NB4 (cell line): ENCODE results near the gene IQCC.
A peak's percentile ranks its signal among the peaks of the same experiment; 100 is the strongest.
"Not testable (repeated sequence)": the region's sequence is repeated elsewhere in the genome, so short reads cannot be mapped to it uniquely, and the experiment has no call there.

ENCODE experiments used
- DNase-seq: peaks from one replicate; pipeline ENCODE4 v3.0.0; 2010; ENCODE audit warnings: low read depth
- H3K4me3 ChIP-seq: one replicate; pipeline ENCODE4 v1.5.1; 2011; ENCODE audit warnings: mild to moderate bottlenecking, low read depth, low read length, moderate library complexity
- MYC ChIP-seq: IDR thresholded peaks from 2 replicates; pipeline ENCODE4 v1.6.1; 2011; ENCODE audit warnings: low read depth, low read length
- POLR2A ChIP-seq: IDR thresholded peaks from 2 replicates; pipeline ENCODE4 v1.6.1; 2011; ENCODE audit warnings: mild to moderate bottlenecking; ENCODE audit not compliant: insufficient read length; ENCODE audit errors: extremely low read depth
- TF ChIP-seq, protein P1 (sequence below): IDR thresholded peaks from one replicate; pipeline ENCODE4 v1.5.1; 2012; ENCODE audit warnings: low read depth, low read length
- TF ChIP-seq, protein P2 (sequence below): IDR thresholded peaks from 2 replicates; pipeline ENCODE4 v1.6.1; 2011; ENCODE audit warnings: low read depth, low read length

The IQCC gene

DNA sequence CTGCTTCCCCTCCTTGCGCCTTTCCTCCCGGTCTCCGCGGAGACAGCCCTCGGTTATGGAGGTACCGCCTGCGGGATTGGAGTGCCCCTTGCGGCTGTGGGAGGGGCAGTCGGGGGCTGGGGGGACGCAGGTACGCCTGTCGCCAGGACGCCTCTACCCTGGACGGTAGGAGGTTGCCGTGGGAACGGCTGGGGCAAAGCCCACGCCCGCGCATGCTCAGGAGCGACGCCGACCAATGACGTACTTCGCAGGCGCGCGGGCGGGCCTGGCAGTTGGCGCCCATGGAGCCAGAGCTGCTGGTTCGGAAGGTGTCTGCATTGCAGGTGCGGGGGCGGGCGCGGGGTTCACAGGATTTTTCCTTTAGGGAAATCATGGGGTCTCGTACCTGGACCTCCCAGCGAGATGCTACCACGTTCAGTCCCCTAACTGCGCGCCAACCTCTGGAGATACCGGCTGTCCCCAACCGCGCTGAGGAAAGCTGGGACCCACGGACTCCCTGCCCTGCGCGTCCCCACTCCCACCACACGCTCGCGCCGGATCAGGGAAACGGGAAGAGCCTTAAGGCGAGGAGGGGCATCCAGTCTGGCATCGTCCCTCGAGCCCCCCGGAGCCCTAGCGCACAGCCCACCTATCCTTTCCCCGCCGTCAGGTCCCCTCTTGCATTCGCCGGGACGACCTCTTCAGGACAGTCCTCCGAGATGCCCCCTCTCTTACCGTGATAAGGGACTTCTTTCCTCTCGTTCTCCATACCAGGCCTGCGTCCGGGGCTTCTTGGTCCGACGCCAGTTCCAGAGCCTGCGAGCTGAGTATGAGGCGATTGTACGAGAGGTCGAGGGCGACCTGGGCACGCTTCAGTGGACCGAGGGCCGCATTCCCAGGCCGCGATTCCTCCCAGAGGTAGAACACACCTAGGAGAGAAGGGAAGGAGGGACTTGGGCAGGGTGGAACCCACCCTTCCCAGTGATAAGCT, at the start of gene IQCC:
TSS of gene IQCC (plus strand) at position 271 of the 970 bp plus-strand sequence. CDS start at position 282, 11 bp downstream.
- peak; percentile 86 for DNase-seq
- H3K4me3 ChIP-seq: peak within 1 kb of the TSS; percentile 79
- TF ChIP-seq, protein P1, sequence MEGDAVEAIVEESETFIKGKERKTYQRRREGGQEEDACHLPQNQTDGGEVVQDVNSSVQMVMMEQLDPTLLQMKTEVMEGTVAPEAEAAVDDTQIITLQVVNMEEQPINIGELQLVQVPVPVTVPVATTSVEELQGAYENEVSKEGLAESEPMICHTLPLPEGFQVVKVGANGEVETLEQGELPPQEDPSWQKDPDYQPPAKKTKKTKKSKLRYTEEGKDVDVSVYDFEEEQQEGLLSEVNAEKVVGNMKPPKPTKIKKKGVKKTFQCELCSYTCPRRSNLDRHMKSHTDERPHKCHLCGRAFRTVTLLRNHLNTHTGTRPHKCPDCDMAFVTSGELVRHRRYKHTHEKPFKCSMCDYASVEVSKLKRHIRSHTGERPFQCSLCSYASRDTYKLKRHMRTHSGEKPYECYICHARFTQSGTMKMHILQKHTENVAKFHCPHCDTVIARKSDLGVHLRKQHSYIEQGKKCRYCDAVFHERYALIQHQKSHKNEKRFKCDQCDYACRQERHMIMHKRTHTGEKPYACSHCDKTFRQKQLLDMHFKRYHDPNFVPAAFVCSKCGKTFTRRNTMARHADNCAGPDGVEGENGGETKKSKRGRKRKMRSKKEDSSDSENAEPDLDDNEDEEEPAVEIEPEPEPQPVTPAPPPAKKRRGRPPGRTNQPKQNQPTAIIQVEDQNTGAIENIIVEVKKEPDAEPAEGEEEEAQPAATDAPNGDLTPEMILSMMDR: no peak
- TF ChIP-seq MYC: peak; percentile 64
- TF ChIP-seq, protein P2, sequence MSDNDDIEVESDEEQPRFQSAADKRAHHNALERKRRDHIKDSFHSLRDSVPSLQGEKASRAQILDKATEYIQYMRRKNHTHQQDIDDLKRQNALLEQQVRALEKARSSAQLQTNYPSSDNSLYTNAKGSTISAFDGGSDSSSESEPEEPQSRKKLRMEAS: 0 out of 2 replicates have a peak, but pooled peaks have one; percentile 34
- TF ChIP-seq POLR2A: peak; percentile 81

DNA sequence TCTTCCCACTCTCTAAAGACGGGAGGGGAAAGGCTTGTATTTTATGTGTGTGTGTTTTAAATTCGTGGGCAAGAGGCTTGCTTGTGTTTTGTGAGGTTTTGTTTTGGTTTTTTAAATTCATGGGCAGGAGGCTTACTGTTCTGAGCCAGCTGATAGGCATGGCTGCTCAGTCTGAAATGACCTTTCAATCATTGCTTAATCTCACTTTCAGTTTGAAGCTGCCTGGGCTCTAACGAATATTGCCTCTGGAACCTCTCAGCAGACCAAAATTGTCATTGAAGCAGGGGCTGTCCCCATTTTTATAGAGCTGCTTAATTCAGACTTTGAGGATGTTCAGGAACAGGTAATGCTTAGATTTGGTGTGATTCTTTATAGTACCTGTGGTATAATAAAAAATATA, 46.3 kb upstream of the IQCC start:
- TF ChIP-seq, protein P1: no peak
- no peak for TF ChIP-seq POLR2A

DNA sequence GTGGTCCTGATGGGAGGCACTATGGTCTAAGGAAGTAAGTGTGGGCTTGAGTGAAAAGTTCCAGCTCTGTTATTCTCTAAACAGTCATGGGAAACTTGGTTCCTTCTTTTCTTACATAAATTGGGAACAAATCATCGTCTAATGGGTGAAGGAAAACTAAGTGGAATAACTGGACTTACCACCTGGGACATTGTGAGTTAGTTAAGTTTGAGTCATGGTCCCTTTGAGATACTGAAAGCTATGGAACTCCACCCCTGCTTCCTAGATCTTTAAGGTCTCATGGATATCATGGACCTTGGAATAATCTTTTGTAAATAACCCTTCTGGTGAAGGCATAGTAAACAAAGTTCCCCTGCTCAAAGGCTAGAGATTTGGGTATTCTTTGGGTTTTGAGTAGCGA, 42.1 kb upstream of the IQCC start:
- DNase-seq: no peak
- H3K4me3 ChIP-seq: no peak overlapping the region
- TF ChIP-seq MYC (no peak), POLR2A (no peak)

More for the DNA sequence above, 46.3 kb upstream of the IQCC start:
- H3K4me3 ChIP-seq: no peak overlapping the region
- DNase-seq: no peak

DNA sequence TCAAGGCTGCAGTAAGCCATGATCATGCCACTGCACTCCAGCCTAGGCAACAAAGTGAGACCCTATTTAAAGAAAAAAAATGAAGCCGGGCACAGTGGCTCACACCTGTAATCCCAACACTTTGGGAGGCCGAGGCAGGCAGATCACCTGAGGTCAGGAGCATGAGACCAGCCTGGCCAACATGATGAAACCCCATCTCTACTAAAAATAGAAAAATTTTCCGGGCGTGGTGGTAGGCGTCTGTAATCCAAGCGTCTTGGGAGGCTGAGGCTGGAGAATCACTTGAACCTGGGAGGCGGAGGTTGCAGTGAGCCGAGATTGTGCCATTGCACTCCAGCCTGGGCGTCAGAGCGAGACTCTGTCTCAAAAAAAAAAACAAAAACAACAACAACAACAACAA, 39.8 kb upstream of the IQCC start:
- not testable (repeated sequence) for H3K4me3 ChIP-seq, DNase-seq

DNA sequence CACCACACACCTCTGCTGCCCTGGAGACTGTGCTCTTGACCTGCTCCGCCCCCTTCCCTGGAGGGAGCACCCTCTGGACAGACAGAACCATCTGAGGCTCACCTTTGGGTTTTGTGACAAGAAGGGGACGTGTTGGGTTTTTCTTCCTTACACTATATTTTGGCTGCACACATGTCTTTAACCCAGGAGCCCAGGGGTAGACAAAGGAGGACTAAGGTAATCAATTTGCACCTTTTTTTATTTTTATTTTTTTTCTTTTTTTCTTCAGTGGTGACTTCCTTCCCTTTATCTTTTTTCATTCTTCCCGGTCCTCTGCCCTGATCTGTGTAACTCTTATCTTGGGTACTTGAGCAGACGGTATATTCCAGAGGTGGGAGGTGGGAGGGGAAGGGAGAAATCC, 34.5 kb upstream of the IQCC start:
- DNase-seq: no peak
- TF ChIP-seq MYC: no peak
- TF ChIP-seq, protein P2: no peak
- no peak for TF ChIP-seq POLR2A
- TF ChIP-seq, protein P1: no peak
- no peak overlapping the region for H3K4me3 ChIP-seq

DNA sequence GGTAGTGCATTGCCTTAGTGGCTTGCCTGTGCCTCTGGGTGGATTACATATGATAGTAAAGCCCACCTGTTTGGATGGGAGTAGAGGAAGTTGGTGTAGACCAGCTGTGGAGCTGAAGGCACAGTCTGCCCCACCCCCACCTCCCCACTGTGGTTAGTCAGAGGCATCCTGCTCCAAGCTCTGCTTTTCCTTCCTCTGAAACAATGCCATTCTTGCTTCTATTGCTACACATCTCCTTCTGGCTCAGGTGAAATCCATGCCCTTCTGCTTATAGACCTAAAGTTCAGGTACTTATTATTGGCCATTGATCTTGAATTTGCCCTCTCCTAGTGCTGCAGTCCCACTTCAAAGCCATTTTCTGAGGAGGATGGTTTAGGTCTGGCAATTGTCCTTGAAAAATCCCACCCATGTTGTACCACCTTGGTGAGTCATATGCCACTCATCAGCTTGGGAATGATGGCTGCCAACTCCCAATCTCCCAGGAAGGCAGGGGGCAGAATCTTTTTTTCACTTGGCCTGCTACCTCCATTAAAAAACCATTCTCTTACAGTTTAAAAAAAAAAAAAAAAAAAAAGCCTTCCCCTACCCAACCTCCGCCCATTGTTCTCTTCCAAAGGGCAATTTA, 32.7 kb upstream of the IQCC start:
- no peak for DNase-seq
- no peak overlapping the region for H3K4me3 ChIP-seq
- TF ChIP-seq, protein P1: no peak
- TF ChIP-seq POLR2A (no peak), MYC (no peak)
- TF ChIP-seq, protein P2: no peak
